Epidermal melanocyte (primary cell): ENCODE results near the gene MATN4.
"Not testable (repeated sequence)": the region's sequence is repeated elsewhere in the genome, so short reads cannot be mapped to it uniquely, and the experiment has no call there.

Source experiments
- DNase-seq: peaks from one replicate; pipeline ENCODE4 v3.0.0; 2011; ENCODE audit warnings: low spot score; ENCODE audit not compliant: insufficient read length

Gene MATN4, protein sequence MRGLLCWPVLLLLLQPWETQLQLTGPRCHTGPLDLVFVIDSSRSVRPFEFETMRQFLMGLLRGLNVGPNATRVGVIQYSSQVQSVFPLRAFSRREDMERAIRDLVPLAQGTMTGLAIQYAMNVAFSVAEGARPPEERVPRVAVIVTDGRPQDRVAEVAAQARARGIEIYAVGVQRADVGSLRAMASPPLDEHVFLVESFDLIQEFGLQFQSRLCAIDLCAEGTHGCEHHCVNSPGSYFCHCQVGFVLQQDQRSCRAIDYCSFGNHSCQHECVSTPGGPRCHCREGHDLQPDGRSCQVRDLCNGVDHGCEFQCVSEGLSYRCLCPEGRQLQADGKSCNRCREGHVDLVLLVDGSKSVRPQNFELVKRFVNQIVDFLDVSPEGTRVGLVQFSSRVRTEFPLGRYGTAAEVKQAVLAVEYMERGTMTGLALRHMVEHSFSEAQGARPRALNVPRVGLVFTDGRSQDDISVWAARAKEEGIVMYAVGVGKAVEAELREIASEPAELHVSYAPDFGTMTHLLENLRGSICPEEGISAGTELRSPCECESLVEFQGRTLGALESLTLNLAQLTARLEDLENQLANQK

DNA sequence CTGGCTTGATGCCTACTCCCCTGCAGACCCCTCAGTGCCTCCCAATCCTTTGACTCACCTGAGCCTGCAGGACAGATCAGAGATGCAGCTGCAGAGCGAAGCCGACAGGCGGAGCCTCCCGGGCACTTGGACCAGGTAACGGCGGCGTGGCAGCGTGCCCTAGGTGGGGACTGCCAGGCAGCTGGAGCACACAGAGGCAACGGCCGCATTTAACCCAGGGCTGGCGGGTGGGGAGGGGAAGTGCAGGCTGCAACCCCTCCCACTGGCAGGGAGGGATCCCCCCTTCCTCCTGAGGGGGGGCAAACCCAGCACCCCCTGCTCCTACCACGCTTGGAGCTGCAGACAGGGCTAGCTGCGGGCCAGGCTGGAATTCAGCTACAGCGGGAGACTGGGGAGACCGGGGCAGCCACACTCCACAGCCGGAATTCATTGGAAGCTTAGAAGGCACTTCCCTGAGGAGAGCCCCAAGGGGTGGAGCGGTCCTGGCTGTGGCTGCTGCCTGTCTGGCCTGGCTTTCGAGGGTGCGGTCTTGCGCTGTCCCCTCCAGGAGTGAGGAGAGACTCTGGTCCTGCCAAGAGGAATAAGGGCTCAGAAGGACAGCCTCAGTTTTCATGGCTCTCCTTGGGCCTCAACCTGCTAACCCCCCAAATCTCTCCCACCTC lies at the start of gene MATN4:
TSS of gene MATN4 (minus strand) at position 183 of the 662 bp plus-strand sequence. CDS start 2,717 bp downstream, outside the sequence.
- DNase-seq, result no peak

DNA sequence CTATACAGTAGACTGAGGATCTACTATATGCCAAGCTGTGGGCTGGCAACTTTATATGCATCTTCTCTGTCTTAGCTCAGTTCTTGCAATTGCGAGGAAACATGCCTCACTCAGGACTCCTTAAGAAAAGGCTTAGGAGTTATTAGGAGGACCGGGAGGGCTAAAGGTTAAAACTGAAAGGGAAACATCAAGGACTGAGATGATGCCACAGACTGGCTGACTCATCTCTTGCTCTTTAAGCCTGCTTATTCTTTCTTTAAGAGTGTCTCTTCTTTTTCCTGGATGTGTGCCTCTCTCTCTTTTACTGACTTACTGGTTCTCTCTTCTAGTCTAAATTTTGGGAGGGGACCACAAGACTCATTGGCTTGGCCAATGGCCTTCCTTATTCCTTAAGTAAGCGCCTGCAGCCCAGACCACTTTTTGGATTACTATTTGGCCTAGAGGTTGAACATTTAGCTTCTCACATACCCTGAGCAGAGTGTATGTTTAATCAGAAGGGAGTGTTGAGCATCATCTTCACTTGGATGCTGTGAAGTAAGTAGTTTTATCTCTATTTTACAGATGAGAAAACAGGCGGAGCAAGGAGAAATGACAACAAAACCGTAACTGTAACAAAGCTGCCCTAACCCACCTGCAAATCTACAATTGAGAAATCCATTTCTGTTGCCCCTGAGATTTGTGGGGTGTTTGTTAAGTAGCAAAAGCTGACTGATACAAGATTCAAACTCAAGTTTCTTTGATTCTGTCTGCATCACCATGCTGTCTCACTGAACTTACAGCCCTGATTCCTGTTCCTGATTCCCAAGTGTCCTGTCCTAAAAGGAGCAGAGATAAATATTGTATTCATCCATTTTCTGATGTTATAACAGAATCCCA lies 47.3 kb upstream of the MATN4 start:
- no peak for DNase-seq

DNA sequence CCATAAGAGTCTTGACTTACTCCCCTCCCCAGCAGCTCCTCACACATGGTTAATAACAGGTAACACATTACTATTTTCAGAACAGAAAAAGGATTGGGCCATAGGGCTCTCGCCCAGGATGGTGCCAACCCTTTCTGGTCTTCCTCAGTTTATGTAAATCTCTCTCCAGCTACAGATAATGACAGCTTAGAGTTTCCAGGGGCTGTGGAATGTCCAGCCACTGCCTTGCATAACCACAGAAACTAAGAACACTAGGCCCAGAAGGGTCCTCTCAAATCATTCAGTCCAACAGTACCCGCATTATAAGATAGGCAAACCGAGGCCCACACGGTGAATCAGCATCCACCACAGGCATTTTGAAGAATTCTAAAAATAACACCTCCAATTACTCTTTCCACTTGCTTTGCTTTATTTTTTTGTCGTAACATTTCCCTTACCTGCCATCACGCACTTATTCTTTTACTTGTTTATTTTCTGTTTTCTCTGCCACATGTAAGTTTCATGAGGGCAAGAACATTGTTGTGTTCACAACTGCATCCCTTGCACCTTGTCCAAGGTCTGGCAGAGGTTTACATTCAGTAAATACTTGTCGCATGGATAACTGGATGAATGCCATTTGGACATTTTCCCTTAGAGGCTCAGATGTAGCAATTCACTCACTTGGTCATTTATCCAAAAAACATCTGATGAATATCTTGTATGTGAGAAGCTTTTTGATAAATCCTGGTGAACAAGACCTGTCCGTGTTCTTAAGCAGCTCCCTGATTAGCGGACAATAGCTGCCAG lies 46.5 kb upstream of the MATN4 start:
- no peak for DNase-seq

DNA sequence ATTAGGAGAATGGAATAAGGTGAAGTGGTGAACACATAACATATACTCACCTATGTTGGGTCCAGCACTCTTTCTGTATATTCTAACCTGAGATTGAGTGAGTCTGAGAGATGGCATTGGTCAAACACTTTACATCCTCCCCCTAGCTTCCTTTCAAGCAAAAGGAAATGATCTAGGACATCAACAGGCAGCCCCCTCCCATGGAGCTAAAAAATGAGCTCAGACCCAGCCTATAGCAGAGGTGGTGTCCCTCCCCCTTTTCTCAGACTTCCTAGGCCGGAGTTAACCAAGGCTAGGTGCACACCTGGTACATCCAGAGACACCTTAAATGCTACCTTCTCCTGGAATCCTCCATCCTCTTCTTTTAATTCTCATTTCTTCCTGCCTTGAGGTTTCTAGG lies 45.6 kb upstream of the MATN4 start:
- no peak for DNase-seq

DNA sequence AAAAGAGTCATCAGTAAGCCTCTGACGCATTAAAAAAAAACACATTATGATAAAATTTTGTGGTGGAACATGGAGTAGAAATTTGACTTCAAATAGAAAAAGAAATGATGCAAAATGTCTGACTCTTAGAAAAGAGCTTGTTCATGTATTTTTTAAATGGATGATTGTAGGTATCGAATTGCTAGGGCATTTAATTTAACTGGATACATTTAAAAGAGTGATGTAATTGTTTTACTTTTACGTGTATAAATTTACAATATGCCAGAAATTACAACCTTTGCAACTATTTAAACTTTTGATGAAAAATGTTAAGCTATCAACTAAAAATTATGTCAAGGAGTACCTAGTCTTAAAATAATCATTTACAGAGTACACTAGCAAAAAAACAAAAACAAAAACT lies 44.6 kb upstream of the MATN4 start:
- DNase-seq, result no peak

DNA sequence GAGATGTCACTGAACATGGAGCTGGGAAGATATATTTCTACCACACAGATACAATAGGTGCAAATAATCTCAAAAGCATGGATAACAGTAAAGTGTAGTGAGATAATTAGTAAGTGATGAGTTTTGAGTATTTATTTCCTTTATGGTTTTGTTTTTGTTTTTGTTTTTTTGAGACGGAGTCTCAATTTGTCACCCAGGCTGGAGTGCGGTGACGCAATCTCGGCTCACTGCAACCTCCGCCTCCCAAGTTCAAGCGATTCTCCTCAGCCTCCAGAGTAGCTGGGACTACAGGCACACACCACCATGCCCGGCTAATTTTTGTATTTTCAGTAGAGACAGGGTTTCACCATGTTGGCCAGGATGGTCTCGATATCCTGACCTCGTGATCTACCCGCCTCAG lies 42.7 kb upstream of the MATN4 start:
- not testable (repeated sequence) for DNase-seq

DNA sequence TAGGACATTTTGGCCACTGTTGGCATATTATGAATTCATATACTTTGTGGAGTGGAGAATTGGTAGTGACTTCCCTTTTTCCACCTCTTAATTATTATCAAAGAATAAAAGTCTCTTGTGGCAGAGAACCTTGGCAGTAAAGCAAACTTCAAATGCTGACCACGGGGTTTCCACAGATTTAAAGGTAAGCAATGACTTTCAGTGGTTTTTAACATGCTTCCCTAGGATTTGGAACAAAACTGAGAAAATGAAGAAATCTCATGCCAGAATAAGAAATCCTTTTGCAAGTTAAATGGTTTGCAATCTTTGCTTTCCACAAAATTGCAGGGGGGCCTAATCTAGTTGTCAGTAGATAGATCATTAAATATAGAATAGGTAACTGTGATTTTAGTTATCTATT lies 42.1 kb upstream of the MATN4 start:
- DNase-seq, result no peak

DNA sequence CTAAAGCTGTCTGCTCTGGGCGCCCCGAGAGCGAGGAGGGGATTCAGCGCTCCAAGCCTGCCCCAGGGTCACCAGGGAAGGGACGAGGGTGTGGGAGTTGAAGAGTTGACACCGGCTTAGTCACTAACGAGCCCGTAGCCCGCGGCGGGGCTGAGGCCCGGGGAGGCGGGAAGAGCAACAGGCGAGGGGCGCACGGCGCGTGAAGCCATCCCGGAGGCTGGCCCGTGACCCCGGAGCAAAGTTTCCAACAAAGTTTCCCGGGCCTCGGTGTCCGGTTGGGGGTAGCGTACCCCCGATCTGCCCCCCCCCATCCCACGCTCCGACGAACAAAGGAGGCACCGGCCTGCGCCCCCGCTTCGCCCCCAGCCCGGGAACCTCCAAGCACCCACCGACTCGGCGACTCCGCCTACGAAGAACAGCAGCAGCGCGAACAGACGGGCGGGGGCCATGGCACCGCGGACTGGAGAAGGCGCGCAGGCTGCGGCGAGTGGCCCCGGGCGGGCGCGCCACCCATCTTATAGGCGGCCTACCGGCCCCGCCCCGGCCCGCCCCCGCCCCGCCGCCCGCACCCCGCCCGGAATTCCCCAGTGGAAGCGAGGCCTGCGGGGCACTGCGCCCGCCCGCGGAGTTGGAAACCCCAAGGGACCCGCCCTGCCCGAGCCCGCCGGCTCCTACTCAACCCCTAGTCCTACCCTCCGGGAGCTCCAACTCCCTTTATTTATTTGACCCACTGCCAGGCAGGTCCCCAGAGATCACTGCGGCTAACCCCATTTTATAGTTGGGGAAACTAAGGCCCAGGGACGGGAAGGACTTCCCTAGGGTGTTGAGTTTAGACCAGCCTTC lies 40.1 kb upstream of the MATN4 start, which contains the start of gene SDC4:
TSS of gene SDC4 (minus strand) at position 489 of the 843 bp plus-strand sequence. CDS start at position 449, 40 bp downstream.
- DNase-seq, result peak; percentile 76

DNA sequence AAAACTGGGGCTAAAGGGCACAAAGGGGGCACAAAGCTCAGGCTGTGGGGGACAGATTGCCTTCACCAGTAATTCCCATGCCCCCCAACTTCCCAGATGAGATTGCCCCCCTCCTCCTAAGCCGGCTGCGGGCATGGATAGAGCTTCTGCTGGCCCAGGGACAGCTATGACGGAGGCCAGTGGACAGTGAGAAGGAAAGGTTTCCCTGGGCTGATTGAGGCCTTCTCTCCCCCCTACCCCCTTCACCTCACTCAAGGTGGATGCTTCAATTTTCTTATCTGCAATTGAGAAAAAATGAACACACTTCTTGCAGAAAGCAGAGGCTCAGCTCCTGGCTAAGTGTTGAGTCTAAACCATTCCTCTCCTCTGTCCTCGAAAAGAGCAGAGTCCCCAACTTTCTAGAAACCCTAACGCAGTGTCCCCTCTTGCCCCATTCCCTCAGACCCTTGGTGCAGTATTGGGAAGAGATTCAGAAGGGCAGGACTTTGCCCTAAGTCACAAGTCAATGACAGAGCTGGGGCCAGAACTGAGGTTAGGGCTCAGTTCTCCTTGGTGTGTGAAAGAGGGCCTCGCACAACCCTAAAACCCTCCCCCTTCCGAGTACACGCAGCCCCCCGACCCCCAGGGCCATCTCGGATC lies 39.3 kb upstream of the MATN4 start:
- no peak for DNase-seq

DNA sequence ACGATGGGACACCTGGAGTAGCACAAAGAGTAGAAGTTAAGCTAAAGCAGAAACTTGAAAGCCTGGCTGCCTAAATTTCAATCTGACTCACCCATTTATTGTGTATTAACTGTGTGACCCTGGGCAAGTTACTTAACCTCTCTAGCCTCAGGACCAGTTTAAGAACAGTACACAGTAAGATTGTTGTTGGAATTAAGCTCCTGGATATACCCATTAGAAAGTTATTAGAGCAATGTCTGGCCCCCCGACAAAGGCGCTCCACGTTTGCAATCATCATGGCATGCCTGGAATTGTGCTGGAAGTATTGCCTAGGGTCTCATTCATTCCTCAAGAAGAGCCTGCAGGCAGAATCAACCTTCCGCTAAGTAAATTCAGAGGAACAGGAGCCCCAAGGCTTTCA lies 38.8 kb upstream of the MATN4 start:
- DNase-seq, result no peak

DNA sequence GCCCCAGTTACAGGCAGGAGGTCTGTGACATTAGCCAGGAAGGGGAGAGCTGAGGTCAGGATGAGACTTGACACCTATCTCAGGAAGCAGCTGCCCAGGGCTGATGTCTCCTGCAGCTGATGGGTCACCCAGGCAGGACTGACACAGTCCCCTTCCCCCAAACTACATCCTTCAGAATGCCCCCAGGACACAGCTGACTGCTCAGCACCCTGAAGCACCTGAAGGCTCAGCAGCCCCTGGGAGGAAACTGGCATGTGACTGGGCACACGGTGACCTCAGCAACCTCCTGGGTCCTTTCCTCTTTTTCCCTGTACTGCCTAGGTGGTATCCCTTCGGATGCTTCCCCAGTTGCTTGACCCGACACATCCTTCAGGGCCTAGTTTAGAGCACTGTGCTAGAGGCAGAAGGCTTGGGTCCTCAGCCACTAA lies 38.2 kb upstream of the MATN4 start:
- DNase-seq, result no peak

DNA sequence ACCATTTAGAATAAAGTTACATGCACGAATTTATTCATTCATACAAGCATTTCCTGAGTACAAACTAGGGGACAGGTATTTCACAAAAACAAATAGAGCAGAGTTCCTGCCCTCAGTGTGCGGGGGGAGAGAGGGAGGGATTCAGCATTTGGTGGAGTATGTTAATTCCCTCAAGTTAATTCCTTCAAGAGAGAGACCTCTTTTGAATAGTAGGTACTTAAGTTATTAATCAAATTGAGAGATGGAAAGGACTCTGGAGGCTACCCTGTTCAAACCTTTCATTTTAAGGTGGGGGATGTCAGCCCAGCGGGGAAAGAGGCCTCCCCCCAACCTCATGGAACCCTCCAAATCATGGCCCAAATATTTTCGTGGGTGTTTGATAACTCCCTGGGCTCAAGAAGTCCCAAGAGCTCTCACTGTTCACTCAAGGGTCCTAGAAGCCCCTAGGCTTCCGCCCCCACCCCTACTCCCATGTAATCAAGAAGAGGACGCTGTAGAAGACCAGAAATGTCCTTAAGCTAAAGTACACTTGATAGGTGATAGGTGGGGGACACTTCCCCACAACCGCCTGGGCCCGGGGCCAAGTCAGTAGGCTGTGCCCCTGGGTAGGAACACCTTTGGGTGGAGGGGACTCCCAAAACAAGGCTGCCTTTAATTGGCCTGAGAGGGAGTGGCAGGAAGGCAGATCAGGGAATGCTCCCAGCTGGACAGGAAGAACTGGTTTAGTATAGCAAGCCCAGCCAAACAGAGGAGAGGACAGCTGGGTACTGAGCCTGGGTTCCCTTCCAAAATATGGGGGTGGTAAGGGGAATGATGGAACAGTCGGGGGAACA lies 37.2 kb upstream of the MATN4 start:
- DNase-seq, result peak; percentile 3

DNA sequence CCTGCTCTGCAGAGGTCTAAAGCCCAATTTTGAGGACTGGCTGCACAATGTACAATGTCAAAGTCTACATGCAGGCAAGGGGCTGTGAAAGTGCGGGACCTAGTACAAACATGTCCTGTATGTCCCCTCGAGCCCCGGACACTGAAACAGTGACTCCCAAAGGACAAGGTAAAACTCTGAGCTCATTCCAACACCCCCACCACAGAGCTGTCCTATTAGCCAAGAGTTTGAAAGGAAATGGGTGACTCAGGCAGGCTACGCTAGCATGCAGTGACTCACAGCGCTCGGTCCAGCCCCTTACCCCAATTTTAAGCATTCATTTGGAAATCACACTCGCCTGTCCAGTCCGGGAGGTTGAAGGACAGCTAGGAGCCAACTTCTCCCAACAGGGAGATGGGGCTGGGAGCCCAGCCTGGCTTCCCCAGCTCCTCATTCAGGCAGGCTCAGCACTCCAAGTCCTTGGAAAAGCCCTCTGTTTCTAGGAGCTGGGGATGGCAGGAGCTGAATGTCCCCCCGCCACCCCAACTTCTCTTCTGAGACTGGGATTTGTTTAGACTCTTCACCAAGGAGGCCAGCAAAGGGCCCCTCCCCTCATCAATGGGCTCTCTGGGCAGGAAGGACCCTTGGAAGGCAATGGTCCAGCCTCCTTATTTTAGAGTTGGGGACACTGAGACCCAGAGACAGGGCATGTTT lies 36.2 kb upstream of the MATN4 start:
- DNase-seq, result no peak

DNA sequence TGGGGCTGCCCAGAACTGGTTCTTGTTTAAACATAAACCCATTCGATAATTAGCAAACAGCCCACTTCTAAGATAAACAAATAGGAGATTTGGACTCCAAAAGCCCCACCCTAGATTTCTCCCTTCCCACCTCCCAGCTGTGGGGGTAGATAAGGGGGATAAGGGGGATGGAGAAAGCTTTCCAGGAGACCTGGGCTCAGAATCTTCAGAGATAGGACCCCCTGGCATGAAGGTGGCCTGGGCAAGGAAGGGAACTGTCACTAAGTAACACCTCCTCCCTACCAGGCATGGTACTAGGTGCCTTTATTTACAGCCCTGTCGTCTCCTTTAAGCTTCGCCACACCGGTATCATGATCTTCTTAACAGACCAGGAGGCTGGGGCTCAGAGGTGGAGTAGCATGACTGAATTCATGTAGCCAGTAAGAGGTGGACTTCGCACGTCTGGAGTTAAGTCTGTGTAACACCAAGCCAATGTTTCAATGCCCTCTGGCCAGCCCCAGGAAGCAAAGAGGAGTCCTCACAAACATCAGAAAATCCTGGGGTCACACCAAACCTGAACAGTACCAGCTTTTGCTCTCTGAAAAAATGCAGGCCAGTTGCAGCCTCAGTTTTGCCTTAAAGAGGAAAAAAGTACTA lies 35.6 kb upstream of the MATN4 start:
- no peak for DNase-seq

DNA sequence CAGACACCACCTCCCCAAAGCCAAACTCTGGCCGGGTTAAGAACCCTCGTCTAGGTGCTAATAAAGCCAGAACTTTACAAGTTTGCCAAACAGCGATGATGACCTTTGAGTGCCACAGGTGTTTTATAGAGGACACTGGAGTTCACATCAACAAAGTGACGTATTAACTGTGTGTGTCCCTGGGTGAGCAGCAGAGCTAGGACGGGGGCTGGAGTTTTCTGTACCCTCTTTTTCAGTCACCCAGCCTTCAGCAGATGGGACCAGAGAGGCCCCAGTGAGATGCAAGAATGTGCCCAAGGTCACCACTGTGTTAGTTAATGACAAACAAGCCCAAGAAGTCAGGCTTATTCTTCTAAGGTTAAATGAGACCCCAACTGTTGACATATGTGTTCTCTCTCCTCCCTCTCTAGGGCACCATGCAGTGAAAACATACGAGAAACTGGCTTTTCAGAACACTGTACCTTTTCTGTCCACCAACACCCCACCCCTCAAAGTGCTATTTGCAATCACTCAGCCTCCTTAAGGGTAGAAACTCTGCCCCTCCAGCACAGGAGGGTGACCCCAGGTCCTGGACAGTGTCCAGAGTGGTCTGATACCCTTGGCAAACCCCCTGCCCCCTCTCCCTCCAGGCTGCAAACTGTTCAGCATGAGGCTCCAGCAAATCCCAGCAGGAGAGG lies 34.9 kb upstream of the MATN4 start:
- DNase-seq, result peak; percentile 2
